ENCODE results near the gene TTLL4. TPM values are rescaled to one million over a fixed set of nuclear protein-coding genes. Genes with fewer than 3 reads are reported as not detected.

The TTLL4 gene
- total RNA-seq, 2 donors from 2014 or later: 9.1 to 31.3 TPM

DNA sequence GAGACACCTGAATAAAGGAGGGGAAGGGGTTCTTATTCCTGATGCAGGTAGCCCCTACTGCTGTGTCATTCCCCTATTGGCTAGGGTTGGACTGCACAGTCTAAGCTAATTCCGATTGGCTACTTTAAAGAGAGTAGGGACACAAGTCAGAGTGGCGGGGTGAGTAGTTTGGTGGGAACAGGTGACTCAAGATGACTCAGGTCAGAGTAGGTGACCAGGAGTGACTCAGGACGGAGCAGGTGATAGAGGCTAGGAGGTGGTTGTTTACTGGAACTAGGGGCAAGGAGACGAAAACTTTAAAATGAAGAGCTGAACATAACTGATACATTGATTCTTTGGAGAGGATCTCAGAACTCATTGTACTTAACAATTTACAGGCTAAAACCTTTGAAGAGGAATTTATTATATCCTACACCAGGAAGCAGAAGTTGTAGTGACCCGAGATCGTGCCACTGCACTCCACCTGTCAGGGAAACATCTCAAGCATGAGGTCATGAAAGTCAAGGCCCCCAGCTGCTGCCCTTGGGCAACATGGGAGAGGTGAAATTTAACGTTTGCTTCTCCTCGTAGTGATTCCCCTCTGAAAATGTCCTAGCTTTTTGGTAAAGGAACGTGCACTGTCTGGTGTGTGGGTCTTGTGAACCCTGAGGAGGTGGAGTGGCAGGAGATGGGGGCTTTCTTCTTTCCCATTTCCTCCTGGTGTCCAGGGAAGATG, 66.8 kb downstream of the TTLL4 start:
- Histone ChIP-seq H3K4me1 (peaks cover 15% of the 10 kb centered on the region), H3K27ac (no peak overlapping the region), H3K27me3 (no peaks in the 10 kb centered on the region), H3K36me3 (replicated peaks in 1 of 2; ENCODE audit: insufficient read depth in 1 of 2, low read depth in 2 of 2) (no peaks in the 10 kb centered on the region), H3K9me3 (no peaks in the 10 kb centered on the region), H3K4me3 (no peak overlapping the region)
- intact Hi-C loops (cut with DNase I): no loop called here
- no peak for TF ChIP-seq CTCF (IDR thresholded peaks at IDR 0.05)
- no peak for TF ChIP-seq POLR2A (IDR thresholded peaks at IDR 0.05)
- ATAC-seq (no peak), DNase-seq (no peak)
- WGBS, 2 donors: 92% methylated on average over 9 of the region's 9 CpGs

DNA sequence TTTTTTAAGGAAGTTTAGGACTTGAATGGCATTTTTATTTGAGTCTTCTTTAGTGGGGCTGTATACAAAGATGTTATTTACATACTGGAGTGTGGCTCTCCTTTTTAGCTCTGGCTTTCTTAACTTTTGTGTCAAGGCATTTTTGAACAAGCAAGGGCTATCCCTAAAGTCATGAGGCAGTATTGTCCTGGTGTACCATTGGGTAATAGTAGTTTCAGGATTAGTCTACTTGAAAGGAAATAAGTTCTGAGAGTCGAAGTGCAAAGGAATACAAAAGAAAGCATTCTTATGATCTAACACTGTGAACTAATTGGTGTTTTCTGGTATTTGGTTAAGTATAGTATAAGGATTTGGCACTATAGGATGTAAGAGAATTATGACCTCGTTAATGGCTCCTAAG, 69.4 kb downstream of the TTLL4 start:
- DNase-seq (no peak), ATAC-seq (no peak)
- intact Hi-C loops (cut with DNase I): no loop called here
- Histone ChIP-seq H3K27ac (no peak overlapping the region), H3K27me3 (no peaks in the 10 kb centered on the region), H3K4me3 (no peak overlapping the region), H3K36me3 (replicated peaks in 1 of 2; ENCODE audit: insufficient read depth in 1 of 2, low read depth in 2 of 2) (no peaks in the 10 kb centered on the region), H3K9me3 (no peaks in the 10 kb centered on the region), H3K4me1 (peaks cover 20% of the 10 kb centered on the region)
- 83 to 91% methylated on average over 2 of the region's 2 CpGs for WGBS, 2 donors
- TF ChIP-seq POLR2A (IDR thresholded peaks at IDR 0.05) (no peak), CTCF (IDR thresholded peaks at IDR 0.05) (no peak)

GRCh38 chr2:218780851-218781690, 70.4 kb downstream of the TTLL4 start:
- intact Hi-C loops (cut with DNase I): no loop called here
- no peak for TF ChIP-seq POLR2A (IDR thresholded peaks at IDR 0.05)
- TF ChIP-seq CTCF (IDR thresholded peaks at IDR 0.05): no peak
- WGBS, 2 donors: 39 to 40% methylated on average over 15 of the region's 15 CpGs
- H3K9me3 ChIP-seq: no peaks in the 10 kb centered on the region
- H3K4me1 ChIP-seq: peaks cover 24% of the 10 kb centered on the region
- H3K27me3 ChIP-seq: no peaks in the 10 kb centered on the region
- peak overlapping the region; percentile 46 to 47 for H3K4me3 ChIP-seq
- DNase-seq (no peak), ATAC-seq (peak; percentile 36)
- H3K27ac ChIP-seq: peak overlapping the region in 3 of 4 donors; percentile 46 to 62 (median 56)
- H3K36me3 ChIP-seq (replicated peaks in 1 of 2; ENCODE audit: insufficient read depth in 1 of 2, low read depth in 2 of 2): no peaks in the 10 kb centered on the region

- Histone ChIP-seq H3K4me1 (peaks cover 24% of the 10 kb centered on the region), H3K27me3 (no peaks in the 10 kb centered on the region), H3K9me3 (no peaks in the 10 kb centered on the region), H3K4me3 (peak within 1 kb of the TSS; percentile 46 to 47), H3K27ac (peak within 1 kb of the TSS in 3 of 4 donors; percentile 46 to 62 (median 56)), H3K36me3 (replicated peaks in 1 of 2; ENCODE audit: insufficient read depth in 1 of 2, low read depth in 2 of 2) (no peaks in the 10 kb centered on the region)
- WGBS, 2 donors: 1% methylated on average over 41 to 76 of the region's 76 CpGs
- intact Hi-C loops (cut with DNase I): no loop called here
- DNase-seq (peak; percentile 38 to 58 (median 48)), ATAC-seq (peak; percentile 70)
- TF ChIP-seq CTCF (IDR thresholded peaks at IDR 0.05) (no peak), POLR2A (IDR thresholded peaks at IDR 0.05) (peak in 2 of 3 donors; percentile 41 to 50)
These were observed 71.3 kb downstream of the TTLL4 start, which contains the start of gene CYP27A1 for GRCh38 chr2:218781691-218782527. Gene CYP27A1 (plus strand): TSS chr2:218782147. CDS start chr2:218782183, 36 bp downstream.

All from body of pancreas (tissue), 4 donors.